Tibial artery (tissue), 4 donors: ENCODE results near the gene PRR33.

Experiments
- DNase-seq, 2 donors: peaks; one replicate each; pipeline ENCODE4 v3.0.0-alpha.2; 2019
- H3K27ac ChIP-seq, 2 donors: fragments of 200-600 bp; sonication (generic) in 1 of 2; 1 replicate in 1 of 2; 2 replicates in 1 of 2; pipeline ENCODE4 v1.5.1; 2018 to 2019; ENCODE audit warnings: mild to moderate bottlenecking in 1 of 2
- H3K27me3 ChIP-seq, 2 donors: fragments of 200-600 bp; sonication (generic) in 1 of 2; one replicate each; pipeline versions ENCODE4 v1.5.1 to v1.6.0; 2016 to 2019
- H3K36me3 ChIP-seq, 3 donors: fragments of 200-600 bp; sonication (generic) in 2 of 3; one replicate each; pipeline ENCODE4 v1.5.1; 2016 to 2019; ENCODE audit warnings: mild to moderate bottlenecking in 2 of 3
- H3K4me1 ChIP-seq, 4 donors: fragments of 200-600 bp; sonication (generic) in 2 of 4; 1 replicate in 3 of 4; 2 replicates in 1 of 4; pipeline ENCODE4 v1.5.1; 2016 to 2019
- H3K4me3 ChIP-seq, 2 donors: fragments of 200-600 bp; sonication (generic) in 1 of 2; 1 replicate in 1 of 2; 2 replicates in 1 of 2; pipeline ENCODE4 v1.5.1; 2018 to 2019; ENCODE audit warnings: mild to moderate bottlenecking in 2 of 2
- H3K9me3 ChIP-seq, 3 donors: fragments of 200-600 bp; sonication (generic) in 1 of 3; one replicate each; pipeline ENCODE4 v1.5.1; 2016 to 2019
- intact Hi-C: fragments of 100-400 bp; cut with DNase I; formaldehyde crosslinking; loops from one replicate; pipeline ENCODE4 v1.15.0; 2023; ENCODE audit warnings: low total_unique reads
- TF ChIP-seq, protein P1 (sequence below), 2 experiments: fragments of 200-600 bp in 1 of 2; fragments of 450-650 bp in 1 of 2; IDR thresholded peaks; one replicate each; pipeline ENCODE4 v1.5.1; 2017 to 2019; ENCODE audit warnings: antibody characterized with exemption in 2 of 2, mild to moderate bottlenecking in 1 of 2, moderate library complexity in 1 of 2

PRR33 gene

DNA sequence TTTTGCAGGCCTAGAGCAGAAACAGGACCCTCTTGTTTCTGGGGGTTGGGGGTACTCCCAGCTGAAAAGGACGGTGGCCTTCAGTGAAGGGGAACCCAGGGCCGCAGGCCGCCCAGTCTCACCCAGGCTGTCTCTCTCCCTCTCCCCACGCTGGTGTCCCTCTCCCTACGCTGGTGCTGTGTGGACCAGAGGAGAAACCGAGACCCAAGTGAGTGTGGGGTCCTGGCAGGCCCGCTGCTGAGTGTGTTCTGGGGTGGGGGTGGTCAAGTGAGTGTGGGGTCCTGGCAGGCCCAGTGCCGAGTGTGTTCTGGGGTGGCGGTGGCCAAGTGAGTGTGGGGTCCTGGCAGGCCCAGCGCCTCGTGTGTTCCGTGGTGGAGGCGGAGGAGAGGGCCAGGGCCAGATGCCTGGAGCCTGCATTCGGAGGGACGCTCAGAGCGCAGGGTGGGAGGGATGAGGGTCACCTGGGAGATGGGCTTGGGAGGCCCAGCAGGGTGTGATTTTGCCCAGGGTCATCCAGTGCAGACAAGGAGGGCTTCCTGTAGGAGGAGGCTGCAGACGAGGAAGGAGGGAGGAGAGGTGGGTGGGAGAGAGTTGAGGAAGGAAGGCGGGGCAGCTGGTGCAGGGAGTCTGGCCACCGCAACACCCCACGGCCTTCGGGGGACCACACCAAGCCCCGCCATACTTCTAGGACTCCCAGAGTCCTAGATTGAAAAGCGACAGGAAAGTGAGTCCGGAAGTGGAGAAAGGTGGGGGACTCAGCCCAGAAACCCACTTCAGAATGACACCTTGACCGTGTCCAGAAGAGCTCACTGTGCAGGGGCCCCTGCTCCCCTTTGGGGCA lies 38.1 kb upstream of the PRR33 start:
- TF ChIP-seq, protein P1, sequence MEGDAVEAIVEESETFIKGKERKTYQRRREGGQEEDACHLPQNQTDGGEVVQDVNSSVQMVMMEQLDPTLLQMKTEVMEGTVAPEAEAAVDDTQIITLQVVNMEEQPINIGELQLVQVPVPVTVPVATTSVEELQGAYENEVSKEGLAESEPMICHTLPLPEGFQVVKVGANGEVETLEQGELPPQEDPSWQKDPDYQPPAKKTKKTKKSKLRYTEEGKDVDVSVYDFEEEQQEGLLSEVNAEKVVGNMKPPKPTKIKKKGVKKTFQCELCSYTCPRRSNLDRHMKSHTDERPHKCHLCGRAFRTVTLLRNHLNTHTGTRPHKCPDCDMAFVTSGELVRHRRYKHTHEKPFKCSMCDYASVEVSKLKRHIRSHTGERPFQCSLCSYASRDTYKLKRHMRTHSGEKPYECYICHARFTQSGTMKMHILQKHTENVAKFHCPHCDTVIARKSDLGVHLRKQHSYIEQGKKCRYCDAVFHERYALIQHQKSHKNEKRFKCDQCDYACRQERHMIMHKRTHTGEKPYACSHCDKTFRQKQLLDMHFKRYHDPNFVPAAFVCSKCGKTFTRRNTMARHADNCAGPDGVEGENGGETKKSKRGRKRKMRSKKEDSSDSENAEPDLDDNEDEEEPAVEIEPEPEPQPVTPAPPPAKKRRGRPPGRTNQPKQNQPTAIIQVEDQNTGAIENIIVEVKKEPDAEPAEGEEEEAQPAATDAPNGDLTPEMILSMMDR (IDR thresholded peaks at IDR 0.05): no peak
- H3K9me3 ChIP-seq: no peaks in the 10 kb centered on the region
- no peaks in the 10 kb centered on the region for H3K36me3 ChIP-seq
- peaks cover 0 to 12% (median 5%) of the 10 kb centered on the region in 4 donors for H3K4me1 ChIP-seq
- no peak overlapping the region for H3K27ac ChIP-seq
- no peak overlapping the region for H3K4me3 ChIP-seq
- peaks cover 0 to 1% of the 10 kb centered on the region in 2 donors for H3K27me3 ChIP-seq
- no peak for DNase-seq
- intact Hi-C loops: no loop called here

DNA sequence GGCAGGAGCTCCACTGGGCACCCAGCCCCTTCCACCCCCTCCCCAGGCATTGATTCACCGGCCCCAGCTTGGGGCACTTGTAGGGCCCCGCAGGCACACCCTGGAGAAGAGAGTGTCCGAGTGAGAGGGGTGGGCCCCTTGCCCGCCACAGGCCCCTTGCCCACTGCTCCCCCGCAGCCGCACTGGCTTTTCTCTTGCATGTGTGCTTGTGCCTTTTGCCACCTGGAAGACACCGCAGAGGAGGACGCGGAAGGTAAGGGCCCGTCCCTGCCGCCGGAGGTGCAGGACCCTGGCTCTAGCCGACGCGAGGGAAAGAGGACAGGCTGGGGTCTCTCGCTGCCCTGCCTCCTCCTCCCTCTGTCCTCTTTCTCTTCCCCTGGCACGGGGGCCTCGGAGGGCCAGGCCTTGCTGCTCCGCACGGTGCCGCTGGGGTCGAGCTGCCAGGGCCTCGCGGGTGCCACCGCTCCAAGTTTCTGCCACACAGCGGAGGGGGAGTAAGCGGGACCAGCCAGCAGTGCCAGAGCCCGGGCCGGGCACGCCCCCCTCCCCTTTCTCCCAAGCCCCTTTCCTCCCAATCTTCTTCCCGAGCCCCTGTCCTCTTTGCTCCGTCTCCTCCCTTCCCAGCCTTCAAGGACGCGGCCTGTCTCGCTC lies 37.3 kb upstream of the PRR33 start:
- DNase-seq: no peak
- no peaks in the 10 kb centered on the region for H3K36me3 ChIP-seq
- H3K27me3 ChIP-seq: peaks cover 0 to 4% of the 10 kb centered on the region in 2 donors
- peaks cover 0 to 12% (median 5%) of the 10 kb centered on the region in 4 donors for H3K4me1 ChIP-seq
- TF ChIP-seq, protein P1 (IDR thresholded peaks at IDR 0.05): no peak
- peak overlapping the region in 1 of 2 donors; percentile 3 for H3K27ac ChIP-seq
- intact Hi-C loops: no loop called here
- no peak overlapping the region for H3K4me3 ChIP-seq
- H3K9me3 ChIP-seq: no peaks in the 10 kb centered on the region

DNA sequence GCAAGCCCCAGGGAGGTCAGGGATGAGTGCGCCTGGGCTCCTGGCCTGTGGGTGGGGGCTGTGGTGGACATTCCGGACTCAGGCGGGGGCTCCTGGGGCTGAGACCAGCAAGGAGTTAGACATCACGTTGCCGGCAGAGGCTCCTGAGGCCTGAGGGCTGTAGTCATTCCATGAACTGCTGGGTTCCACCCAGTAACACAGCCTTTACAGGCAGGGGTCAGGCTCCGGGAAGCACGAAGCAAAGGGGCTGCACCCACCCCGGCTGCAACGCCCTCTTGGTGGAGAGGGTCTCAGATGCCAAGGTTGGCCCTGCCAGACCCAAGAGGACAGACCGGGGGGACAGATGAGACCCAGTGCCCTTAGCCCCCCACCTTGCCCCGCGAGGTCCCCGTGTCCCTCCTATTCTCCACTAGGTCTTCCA lies 36.8 kb upstream of the PRR33 start:
- Histone ChIP-seq H3K9me3 (no peaks in the 10 kb centered on the region), H3K27me3 (peaks cover 0 to 4% of the 10 kb centered on the region in 2 donors), H3K27ac (peak overlapping the region in 1 of 2 donors; percentile 3), H3K4me1 (peaks cover 0 to 12% (median 5%) of the 10 kb centered on the region in 4 donors), H3K4me3 (no peak overlapping the region), H3K36me3 (no peaks in the 10 kb centered on the region)
- TF ChIP-seq, protein P1 (IDR thresholded peaks at IDR 0.05): no peak
- DNase-seq: no peak
- intact Hi-C loops: no loop called here

DNA sequence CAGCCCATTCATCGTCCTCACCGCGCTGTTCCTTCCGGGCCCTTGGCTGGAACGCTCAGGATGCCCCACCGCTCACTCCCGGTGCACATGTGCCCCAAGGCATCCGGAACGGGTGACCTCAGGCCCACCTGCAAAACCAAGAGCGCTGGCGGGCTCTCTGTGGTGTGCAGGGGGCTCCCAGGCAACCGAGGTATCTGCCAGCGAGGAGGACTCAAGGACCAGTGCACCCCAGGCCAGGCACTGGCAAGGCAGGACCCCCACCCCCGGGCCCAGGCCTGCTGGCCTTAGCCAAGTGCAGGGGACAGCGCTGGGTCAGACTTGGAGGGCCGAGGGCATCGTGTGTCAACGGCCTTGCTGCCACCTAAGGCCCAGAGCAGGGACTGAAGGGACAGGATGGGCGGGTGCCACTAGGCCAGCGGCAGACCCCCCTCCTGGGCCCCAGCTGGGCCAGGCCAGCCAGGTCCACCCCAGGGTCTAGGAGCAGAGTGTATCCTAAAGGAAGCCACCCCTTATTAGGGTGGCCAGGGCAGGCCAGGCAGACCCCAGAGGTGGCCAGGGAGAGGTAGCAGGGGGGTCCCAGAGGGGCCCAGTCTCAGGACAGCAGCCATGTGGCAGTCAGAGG lies 36.3 kb upstream of the PRR33 start:
- no peaks in the 10 kb centered on the region for H3K9me3 ChIP-seq
- H3K36me3 ChIP-seq: no peaks in the 10 kb centered on the region
- H3K27ac ChIP-seq: peak overlapping the region in 1 of 2 donors; percentile 3
- TF ChIP-seq, protein P1 (IDR thresholded peaks at IDR 0.05): no peak
- peaks cover 0 to 4% of the 10 kb centered on the region in 2 donors for H3K27me3 ChIP-seq
- no peak overlapping the region for H3K4me3 ChIP-seq
- peaks cover 0 to 12% (median 5%) of the 10 kb centered on the region in 4 donors for H3K4me1 ChIP-seq
- no peak for DNase-seq
- intact Hi-C loops: no loop called here

DNA sequence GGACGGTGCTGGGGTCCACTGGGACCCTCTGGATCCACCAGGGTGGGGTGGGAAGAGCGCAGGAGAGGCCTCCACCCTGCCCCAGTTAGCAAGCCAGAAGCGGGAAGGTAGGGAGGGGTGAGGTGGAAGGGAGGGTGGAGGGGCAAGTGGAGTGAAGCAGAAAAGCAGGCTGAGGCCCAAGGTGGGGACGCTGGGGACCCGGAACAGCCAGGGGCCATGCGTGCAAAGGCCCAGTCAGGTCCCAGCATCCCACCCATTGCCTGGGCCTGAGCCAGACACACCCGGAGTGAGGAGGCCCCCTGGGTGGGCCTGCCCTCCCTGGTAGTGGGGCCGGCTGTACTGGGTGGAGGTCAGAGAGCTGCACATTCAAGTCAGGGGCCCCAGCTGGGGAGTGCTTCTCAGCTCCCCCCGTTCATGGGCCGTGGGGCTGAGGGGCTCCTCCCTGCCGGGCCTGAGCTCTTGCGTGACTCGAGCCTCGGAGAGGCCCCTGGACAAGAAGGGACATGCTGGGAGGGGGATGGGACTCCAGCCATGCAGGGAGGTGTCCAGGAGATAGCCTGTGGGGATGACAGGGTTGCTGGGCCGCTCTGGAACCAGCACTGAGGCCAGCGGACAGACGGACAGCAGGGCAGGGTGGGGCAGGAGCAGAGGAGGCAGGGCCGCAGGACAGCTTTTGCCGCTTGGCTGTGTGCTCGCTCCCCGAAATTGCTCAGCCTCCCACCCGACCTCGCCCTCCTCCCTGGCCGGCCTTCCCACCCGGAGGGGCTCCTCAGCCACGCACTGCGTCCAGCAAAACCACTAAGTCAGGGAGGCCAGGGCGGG lies 35.5 kb upstream of the PRR33 start:
- TF ChIP-seq, protein P1 (IDR thresholded peaks at IDR 0.05): no peak
- H3K9me3 ChIP-seq: no peaks in the 10 kb centered on the region
- H3K36me3 ChIP-seq: no peaks in the 10 kb centered on the region
- peak overlapping the region in 1 of 2 donors; percentile 3 for H3K27ac ChIP-seq
- DNase-seq: no peak
- H3K27me3 ChIP-seq: peaks cover 0 to 5% of the 10 kb centered on the region in 2 donors
- intact Hi-C loops: no loop called here
- no peak overlapping the region for H3K4me3 ChIP-seq
- peaks cover 0 to 12% (median 5%) of the 10 kb centered on the region in 4 donors for H3K4me1 ChIP-seq
